GM21526 (cell line): ENCODE measurements around the gene RALA.

ENCODE experiments used
- ATAC-seq: cut with Tn5 transposase; IDR thresholded peaks from one replicate; pipeline ENCODE4 v1.9.1; 2021; ENCODE audit warnings: moderate library complexity; ENCODE audit not compliant: unreplicated experiment, low FRiP score

The RALA gene

DNA sequence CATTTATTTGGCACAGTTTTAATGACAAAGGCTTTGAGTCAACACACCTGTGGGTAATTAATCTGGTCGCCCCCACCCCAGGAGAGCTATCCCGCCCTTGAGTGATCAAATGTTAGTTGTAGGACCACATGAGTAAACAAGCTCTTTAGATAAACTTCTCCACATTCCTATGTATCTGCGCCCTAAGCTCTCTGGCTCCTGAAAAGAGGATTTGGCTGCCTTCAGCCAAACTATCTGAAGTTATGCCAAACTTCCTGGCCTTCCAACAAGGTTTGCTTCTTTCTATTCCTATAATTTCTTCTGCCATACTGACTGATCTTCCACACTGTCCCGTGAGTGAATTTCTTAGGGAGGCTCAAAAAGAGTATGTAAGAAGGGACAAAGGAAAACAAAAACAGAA, 134.2 kb downstream of the RALA start:
- ATAC-seq: no peak
